Nephron (organoid): Measurements from ENCODE around the gene SPATA6L.

ENCODE experiments used
- H3K27ac Mint-ChIP-seq, 3 experiments: 2 replicates each; pipeline ENCODE4 v1.8.0; 2020; ENCODE audit warnings: mixed read lengths in 3 of 3, mild to moderate bottlenecking in 2 of 3, moderate library complexity in 1 of 3
- H3K27me3 Mint-ChIP-seq: 2 replicates; pipeline ENCODE4 v1.8.0; 2021; ENCODE audit warnings: low read depth, mild to moderate bottlenecking, moderate library complexity, mixed read lengths
- H3K36me3 Mint-ChIP-seq: 2 replicates; pipeline ENCODE4 v1.8.0; 2020; ENCODE audit warnings: low read depth, mixed read lengths
- H3K4me1 Mint-ChIP-seq: 2 replicates; pipeline ENCODE4 v1.8.0; 2020; ENCODE audit warnings: mixed read lengths
- H3K4me3 Mint-ChIP-seq, 3 experiments: 2 replicates each; pipeline ENCODE4 v1.8.0; 2020; ENCODE audit warnings: mild to moderate bottlenecking in 3 of 3, mixed read lengths in 3 of 3, moderate library complexity in 2 of 3
- H3K9me3 Mint-ChIP-seq: 2 replicates; pipeline ENCODE4 v1.8.0; 2020; ENCODE audit warnings: mixed read lengths
- TF ChIP-seq, protein P1 (sequence below), 3 experiments: fragments of 200-600 bp; sonication (generic); IDR thresholded peaks; one replicate each; pipeline ENCODE4 v1.5.0; 2021; ENCODE audit warnings: antibody characterized with exemption in 3 of 3; ENCODE audit not compliant: unreplicated experiment in 3 of 3

Gene SPATA6L

DNA sequence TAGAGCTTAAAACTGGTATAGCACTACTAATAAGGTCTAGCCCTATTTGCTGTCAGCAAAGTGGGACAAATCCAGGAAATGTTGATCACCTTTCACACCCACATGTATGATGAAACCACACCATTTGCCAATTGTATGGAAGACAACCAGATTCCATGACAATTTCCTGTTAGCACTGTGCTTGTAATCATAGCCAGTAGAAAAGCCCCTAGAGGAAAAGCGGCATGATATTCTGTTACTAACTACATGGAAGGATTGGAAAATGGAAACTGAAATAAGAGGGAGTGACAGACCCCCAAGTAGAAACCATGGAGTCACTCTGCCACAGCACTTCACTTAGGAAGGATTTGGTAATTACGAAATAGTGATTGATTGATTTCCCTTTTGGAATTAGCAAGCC is 923 bp downstream of the SPATA6L start:
- Mint-ChIP-seq H3K27me3 (peaks cover 15% of the 10 kb centered on the region), H3K27ac (peak overlapping the region in 2 of 3 experiments; percentile 58 to 59), H3K4me1 (peaks cover 39% of the 10 kb centered on the region), H3K4me3 (peak overlapping the region; percentile 80 to 92 (median 85)), H3K9me3 (peaks cover 2% of the 10 kb centered on the region), H3K36me3 (no peaks in the 10 kb centered on the region)
- TF ChIP-seq, protein P1, sequence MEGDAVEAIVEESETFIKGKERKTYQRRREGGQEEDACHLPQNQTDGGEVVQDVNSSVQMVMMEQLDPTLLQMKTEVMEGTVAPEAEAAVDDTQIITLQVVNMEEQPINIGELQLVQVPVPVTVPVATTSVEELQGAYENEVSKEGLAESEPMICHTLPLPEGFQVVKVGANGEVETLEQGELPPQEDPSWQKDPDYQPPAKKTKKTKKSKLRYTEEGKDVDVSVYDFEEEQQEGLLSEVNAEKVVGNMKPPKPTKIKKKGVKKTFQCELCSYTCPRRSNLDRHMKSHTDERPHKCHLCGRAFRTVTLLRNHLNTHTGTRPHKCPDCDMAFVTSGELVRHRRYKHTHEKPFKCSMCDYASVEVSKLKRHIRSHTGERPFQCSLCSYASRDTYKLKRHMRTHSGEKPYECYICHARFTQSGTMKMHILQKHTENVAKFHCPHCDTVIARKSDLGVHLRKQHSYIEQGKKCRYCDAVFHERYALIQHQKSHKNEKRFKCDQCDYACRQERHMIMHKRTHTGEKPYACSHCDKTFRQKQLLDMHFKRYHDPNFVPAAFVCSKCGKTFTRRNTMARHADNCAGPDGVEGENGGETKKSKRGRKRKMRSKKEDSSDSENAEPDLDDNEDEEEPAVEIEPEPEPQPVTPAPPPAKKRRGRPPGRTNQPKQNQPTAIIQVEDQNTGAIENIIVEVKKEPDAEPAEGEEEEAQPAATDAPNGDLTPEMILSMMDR (IDR thresholded peaks at IDR 0.05; ENCODE audit: unreplicated experiment in 3 of 3): no peak

DNA sequence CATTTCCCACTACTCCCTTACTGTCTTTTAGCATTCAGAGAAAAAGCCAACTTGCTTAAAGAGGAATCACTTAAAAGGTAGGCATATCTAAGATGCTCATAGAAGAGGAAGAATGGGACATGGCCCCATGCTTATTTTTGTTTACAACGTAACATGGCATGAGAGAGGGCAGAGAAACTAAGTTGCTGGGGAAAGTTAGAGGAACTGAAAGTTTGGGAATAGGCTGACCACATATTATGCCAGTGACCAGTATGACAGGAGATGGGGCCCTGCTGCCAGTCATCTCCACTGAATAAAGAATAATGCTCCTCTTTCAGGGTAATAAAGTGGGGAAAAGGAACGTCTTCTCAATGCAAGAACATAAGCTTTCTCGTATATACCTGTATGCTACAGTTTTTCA is 2.3 kb downstream of the SPATA6L start:
- H3K36me3 Mint-ChIP-seq: no peaks in the 10 kb centered on the region
- H3K4me1 Mint-ChIP-seq: peaks cover 39% of the 10 kb centered on the region
- H3K9me3 Mint-ChIP-seq: peaks cover 2% of the 10 kb centered on the region
- H3K27ac Mint-ChIP-seq: no peak overlapping the region
- peak overlapping the region; percentile 67 to 92 (median 85) for H3K4me3 Mint-ChIP-seq
- peaks cover 15% of the 10 kb centered on the region for H3K27me3 Mint-ChIP-seq
- TF ChIP-seq, protein P1 (IDR thresholded peaks at IDR 0.05; ENCODE audit: unreplicated experiment in 3 of 3): no peak

DNA sequence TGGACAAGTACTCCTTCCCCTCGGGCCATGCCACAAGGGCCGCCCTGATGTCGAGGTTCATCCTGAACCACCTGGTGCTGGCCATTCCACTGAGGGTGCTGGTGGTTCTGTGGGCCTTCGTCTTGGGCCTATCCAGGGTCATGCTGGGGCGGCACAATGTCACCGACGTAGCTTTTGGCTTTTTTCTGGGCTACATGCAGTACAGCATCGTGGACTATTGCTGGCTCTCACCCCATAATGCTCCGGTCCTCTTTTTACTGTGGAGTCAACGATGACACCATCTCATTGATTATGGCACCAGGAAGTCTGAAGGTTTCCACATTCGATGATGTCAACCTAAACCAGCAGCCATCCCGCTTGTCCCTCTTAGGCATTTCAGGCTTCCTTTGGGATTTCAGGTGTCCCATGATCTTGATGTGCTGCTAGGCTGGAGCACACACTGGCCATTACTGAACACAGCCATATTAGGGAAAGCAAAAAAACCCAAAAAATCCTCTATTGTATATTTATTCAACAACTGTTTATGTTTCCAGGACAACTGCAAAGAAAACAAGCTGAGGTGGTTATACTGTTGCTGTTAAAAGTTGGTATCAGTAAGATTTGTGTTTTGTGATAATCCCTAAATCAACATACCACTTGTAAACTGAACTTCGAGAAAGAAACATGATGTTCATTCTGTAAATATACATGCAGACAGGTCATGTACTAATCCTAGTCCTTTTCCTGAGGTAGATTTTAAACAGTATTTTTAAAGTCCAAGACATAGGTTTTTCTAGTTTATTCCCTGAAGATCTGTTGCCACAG is 3.1 kb downstream of the SPATA6L start:
- TF ChIP-seq, protein P1 (IDR thresholded peaks at IDR 0.05; ENCODE audit: unreplicated experiment in 3 of 3): no peak
- Mint-ChIP-seq H3K27ac (peak overlapping the region; percentile 20 to 62 (median 61)), H3K36me3 (no peaks in the 10 kb centered on the region), H3K9me3 (peaks cover 2% of the 10 kb centered on the region), H3K27me3 (peaks cover 12% of the 10 kb centered on the region), H3K4me3 (peak overlapping the region; percentile 81 to 92 (median 85)), H3K4me1 (peaks cover 39% of the 10 kb centered on the region)

DNA sequence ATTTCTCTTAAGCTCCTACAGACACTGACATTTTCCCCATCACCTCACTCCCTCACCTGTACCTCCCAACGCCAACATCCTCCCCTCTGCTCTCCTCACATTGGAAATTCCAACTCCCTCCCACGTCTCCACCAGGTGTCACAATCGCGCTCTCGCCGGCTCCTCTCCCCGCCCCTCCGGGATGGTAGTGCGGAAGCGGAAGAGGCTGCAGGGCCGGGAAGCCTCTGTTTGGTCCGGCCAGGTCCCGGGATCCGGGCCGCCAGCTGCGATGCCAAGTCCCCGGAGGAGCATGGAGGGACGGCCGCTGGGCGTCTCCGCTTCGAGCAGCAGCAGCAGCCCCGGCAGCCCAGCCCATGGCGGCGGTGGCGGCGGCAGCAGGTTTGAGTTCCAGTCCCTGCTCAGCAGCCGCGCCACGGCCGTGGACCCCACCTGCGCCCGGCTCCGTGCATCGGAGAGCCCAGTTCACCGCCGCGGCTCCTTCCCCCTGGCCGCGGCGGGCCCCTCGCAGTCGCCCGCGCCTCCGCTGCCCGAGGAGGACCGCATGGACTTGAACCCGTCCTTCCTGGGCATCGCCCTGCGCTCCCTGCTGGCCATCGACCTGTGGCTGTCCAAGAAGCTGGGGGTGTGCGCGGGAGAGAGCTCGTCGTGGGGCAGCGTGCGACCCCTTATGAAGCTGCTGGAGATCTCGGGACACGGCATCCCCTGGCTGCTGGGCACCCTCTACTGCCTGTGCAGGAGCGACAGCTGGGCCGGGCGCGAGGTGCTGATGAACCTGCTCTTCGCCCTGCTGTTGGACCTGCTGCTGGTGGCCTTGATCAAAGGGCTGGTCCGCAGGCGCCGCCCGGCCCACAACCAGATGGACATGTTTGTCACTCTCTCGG is 3.9 kb downstream of the SPATA6L start, which contains the start of gene PLPP6:
PLPP6 (plus strand) TSS at position 187 of the 881 bp plus-strand sequence; CDS start at position 269, 82 bp downstream.
- Mint-ChIP-seq H3K4me3 (peak within 1 kb of the TSS; percentile 81 to 92 (median 90)), H3K36me3 (no peaks in the 10 kb centered on the region), H3K4me1 (peaks cover 39% of the 10 kb centered on the region), H3K9me3 (peaks cover 2% of the 10 kb centered on the region), H3K27ac (peak within 1 kb of the TSS; percentile 61 to 73 (median 72)), H3K27me3 (peaks cover 8% of the 10 kb centered on the region)
- TF ChIP-seq, protein P1 (IDR thresholded peaks at IDR 0.05; ENCODE audit: unreplicated experiment in 3 of 3): peak; percentile 39 to 55 (median 42)

DNA sequence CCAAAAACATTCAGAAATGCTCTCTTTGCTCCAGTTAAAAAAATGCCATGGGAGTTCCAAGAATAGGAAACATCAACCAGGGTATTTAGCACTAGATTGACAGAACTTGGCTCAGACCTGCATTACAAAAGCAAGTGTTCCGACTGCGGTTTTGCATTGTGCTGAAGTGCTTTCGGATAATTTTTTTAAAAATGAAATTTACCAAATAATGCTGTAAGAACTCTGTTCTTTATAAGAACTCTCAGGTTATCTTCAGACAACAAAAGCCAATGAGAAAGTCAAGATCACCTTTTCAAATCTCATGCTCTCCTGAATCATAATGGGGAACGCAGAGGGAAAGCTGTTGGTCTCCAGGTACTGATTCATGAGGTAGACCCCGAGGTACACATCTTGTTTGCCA is 4.7 kb downstream of the SPATA6L start:
- H3K9me3 Mint-ChIP-seq: peaks cover 2% of the 10 kb centered on the region
- TF ChIP-seq, protein P1 (IDR thresholded peaks at IDR 0.05; ENCODE audit: unreplicated experiment in 3 of 3): no peak
- H3K36me3 Mint-ChIP-seq: no peaks in the 10 kb centered on the region
- peaks cover 38% of the 10 kb centered on the region for H3K4me1 Mint-ChIP-seq
- peak overlapping the region; percentile 81 to 90 (median 88) for H3K4me3 Mint-ChIP-seq
- H3K27me3 Mint-ChIP-seq: peaks cover 8% of the 10 kb centered on the region
- H3K27ac Mint-ChIP-seq: peak overlapping the region; percentile 61 to 73 (median 72)
